GM19324 (cell line): ENCODE data around the gene PLCB2.

Source experiments
- ATAC-seq: cut with Tn5 transposase; IDR thresholded peaks from one replicate; pipeline ENCODE4 v1.9.1; 2021; ENCODE audit warnings: mild to moderate bottlenecking, moderate library complexity; ENCODE audit not compliant: unreplicated experiment, low FRiP score

Gene PLCB2

DNA sequence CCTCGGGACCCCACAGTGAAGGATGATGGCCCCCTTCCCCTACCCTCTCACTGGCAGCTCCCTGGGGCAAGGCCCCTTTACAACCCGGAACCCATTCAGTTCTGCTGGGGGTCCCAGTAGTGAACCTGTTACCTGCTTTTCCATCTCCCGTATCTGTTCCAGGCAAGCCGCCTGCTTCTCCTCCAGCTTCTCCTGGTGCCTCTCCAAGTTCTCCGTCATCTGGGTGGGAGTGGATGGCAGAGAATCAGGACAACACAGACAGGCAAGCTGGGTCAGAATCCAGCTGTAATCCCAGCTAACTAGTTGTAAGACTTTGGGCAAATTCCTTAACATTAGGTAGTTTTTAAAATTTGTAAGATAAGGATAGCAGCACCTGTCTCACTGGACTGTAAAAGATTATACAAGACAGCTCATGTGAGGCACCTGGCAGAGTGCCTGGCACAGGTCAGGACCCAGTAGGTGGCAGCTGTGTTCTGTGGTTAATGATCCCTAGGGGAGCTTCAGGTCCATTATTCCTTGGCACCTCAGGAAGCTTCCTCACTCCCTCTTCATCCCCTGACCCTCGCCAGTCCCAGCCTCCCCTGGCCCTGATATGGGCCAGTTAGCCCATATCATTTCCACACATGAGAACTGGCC, 18.5 kb downstream of the PLCB2 start:
- no peak for ATAC-seq

DNA sequence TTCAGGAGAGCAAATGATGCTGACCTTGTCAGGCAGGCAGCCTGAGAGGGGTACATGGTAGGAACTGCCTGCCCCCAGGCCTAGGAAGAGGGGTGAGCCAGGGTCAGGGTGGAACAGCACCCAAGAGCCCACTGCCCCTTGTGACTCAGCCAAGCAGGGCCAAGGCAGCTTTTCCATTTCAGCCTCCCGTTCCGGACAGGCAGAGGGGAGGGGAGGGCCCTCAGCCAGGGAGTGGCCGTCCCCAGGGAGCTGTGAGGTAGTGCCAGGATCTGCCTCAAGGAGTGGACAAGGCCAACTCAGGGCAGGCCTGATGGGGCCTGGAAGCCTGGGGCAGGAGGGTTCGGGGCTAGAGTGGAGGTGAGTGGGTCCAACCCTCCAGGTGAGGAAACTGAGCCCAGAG, 19.8 kb downstream of the PLCB2 start:
- no peak for ATAC-seq

DNA sequence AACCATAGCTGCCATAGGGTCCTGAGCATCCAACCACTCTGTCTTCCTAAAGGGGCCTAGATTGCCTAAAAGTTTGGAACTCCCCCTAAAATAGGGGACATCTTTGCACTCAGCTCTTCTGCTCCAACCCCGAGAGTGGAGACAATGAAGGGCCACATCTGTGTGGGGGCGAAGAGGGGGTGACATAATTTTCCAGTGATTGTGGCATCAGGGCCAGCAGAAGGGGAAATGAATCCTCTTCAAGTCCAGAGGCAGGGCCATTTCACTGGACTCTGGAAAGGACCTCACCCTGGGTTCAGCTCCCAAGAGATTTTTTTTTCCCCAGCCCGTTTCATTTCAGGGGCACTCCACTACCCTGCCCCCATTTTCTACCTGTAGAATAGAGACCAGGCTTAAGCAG, 20.2 kb downstream of the PLCB2 start:
- ATAC-seq, result no peak

- no peak for ATAC-seq
Measured at GRCh38 chr15:40286794-40287193, 20.9 kb downstream of the PLCB2 start.

DNA sequence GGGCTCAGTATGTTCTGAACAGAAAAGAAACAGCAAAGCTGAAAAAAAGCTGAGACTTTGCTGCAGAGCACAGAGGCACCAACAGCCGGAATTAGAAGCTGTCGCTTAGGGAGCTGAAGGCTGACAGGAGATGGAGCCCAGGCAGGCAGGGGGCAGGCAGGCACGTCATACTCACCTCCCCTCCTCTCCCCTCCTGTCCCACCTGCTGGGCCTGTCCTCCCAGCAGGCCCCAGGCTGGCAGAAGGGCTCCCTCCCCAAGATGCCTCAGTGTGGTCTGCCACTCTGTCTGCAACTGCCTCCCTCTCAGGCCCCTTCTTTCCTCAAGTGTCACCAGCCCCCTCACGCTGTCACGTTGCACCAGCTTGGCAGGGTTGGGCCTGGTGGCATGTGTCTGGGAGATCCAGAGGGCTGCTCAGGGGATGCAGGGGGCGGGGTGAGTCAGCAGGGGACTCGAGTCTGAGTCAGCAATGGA, 21.6 kb downstream of the PLCB2 start:
- ATAC-seq, result no peak

- no peak for ATAC-seq
Measured at GRCh38 chr15:40285554-40286011, 22.2 kb downstream of the PLCB2 start.

- ATAC-seq, result no peak
Measured at GRCh38 chr15:40285151-40285550, 22.6 kb downstream of the PLCB2 start.

DNA sequence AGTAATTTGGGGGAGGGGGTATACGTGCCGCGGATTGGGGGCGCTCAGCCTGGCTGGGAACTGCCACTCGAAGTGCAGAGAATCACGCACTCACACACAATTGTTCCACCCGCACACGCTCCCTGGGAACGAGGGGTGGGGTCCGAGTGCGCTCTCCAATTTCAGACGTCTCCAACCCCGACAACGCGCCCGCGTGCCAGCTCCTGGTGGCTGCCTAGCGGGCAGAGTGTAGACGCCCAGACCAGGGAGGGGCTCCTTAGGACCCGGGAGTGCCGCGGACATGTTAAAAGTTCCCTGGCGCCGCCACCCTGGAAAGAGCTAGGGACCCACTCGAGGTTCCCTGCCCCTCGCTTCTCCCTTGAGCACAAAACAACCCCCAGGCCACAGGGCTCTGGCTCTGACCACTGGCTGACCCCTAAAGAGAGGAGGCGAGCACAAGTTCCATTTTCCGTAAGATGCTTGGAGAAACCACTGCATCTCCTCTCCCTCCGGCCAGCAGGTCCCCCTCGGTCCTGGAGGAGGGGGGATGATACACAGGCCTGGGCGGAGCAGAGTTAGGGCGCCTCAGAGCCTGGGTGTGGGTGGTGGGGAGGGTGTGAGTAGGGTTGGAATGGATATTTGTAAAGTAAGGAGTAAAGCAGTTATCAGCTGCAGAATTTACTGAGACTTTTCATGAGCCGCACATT, 24.0 kb downstream of the PLCB2 start:
- no peak for ATAC-seq

DNA sequence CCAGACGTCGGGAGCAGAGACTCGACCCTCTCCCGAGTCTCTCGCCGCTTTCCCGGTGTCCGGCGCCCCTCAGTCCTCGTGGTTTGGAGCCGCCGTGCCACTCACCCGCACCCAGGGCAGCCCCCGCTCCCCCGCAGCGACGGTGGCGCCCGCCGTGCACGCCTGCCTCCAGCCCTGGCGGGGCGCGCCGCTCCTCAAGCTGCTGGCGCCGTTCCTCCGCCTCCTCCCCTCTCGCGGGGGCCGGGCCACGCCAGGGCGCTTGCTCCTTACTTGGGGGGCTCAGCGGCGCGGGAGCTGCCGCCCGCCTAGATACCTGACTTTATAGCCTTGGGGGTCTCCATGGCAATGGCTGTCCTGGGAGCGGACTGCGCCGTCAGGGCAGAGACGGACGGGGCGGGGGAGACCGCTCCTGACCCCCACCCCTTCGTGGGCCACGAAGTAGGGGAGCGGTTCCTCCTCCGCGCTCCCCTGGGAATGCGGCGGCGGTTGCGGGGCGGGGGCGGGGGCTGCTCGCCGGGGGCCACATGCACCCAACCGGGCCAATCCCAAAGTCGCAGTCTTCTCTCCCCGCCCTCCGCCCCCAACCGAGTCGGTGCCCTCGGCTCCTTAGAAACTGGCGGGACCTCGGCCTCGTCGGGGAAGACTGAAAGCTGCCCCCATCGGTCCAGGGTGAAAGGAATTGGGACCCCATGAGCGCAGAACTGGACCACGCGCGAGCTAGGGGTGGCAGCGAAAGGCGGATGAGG, 24.7 kb downstream of the PLCB2 start, which contains the start of gene ANKRD63:
Gene ANKRD63, minus strand, starts transcription at position 196 of the 746 bp plus-strand sequence. CDS start 478 bp downstream, outside the sequence.
- no peak for ATAC-seq

GRCh38 chr15:40282147-40282868, 25.4 kb downstream of the PLCB2 start:
- no peak for ATAC-seq

GRCh38 chr15:40281801-40282146, 26.0 kb downstream of the PLCB2 start:
- no peak for ATAC-seq

DNA sequence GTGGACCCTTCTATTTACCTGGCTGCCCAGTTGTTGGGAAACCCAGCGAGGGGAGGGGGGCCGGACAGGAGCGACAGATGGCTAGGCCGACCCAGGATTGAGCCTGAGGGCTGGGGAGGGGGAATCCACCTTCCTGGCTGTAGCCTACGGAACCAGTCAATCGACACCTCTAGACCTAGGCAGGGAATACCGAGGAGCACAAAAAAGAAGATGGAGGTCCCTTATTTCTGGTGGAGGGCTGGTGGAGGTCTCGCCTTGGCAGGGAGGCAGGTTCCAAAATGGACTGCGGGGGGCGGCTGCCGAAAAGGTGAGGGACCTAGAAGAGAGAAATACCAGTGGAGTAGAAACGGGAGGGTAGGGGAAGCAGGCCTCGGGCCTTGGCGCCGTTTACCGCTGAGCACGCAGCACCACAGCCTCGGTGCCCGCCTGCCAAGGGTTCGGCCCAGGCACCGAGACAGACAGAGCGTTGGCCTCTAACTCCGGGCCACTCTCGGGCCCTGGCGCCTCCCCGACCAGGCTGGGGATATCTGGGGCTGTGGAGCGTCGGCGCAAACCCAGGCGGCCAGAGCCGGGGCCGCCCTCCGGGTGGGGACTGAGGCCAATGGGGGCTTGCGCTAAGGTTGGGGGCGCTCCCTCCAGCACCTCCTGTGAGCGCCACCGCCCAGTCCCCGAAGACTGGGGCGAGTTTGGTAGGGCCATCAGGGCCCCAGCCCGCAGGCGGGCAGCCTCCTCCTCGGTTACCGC, 26.5 kb downstream of the PLCB2 start:
- ATAC-seq, result no peak

GRCh38 chr15:40280260-40281056, 27.3 kb downstream of the PLCB2 start:
- no peak for ATAC-seq

DNA sequence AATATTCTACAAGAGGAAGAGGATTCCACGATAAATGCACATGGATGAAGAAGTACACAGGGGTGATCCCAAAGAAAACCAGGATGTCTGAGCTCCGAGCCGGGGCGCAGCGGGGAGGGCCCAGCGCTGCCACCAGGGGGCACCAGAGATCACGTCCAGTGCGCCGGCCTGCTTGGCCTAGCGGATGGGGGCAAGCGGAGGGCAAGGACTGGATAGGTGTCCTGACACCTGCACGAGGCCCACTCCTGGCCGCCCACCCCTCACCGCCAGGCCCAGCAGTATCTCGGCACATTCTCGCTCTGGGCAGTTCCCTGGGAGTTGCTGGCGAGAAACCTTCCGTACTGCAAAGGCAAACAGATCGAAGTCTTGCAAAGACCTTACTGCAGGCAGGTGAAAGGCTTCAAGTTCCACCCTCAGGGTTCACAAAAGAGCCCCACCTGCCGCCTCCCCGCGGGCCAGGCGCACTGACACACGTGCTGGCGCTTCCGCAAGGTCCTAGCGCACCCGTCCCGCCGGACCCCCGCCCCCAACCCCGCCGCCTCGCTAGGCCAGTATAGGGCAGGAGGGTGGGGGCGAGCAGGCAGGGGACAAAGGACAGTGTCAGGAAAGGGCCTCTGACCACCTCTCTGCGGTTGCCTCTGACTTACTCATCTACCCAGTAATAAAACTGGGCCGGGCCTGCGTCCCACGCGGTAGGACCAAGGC, 28.1 kb downstream of the PLCB2 start:
- no peak for ATAC-seq

- ATAC-seq, result no peak
Measured at GRCh38 chr15:40278026-40278425, 29.7 kb downstream of the PLCB2 start.

DNA sequence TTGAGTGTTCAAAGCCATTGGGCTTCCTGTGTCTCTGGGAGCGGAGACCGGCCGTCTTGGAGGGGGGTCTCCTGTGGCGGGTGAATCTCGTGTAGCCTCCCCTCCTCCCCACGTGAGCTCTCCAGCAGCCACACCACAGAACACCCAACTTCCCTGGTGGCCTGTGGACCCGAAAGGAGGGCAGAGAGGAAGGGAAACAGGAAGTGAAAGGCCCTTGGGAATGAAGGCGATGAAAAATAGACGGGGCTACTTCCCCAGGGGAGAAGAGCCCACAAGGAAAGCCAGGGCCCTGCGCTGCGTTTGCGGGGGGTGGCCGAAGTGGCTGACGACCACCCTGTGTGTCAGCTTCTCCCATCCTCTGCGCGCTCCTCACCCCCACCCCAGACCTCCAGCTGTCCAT, 30.3 kb downstream of the PLCB2 start:
- no peak for ATAC-seq

GRCh38 chr15:40276927-40277326, 30.8 kb downstream of the PLCB2 start:
- no peak for ATAC-seq

GRCh38 chr15:40275954-40276353, 31.8 kb downstream of the PLCB2 start:
- ATAC-seq, result no peak

GRCh38 chr15:40275523-40275922, 32.2 kb downstream of the PLCB2 start:
- no peak for ATAC-seq
